ENCODE results near the gene CAPN7. TPM values are rescaled to one million over a fixed set of nuclear protein-coding genes. Genes with fewer than 3 reads are reported as not detected.

Gene CAPN7
- total RNA-seq, 1 donor from 2014 or later = 41.3 TPM

- DNase-seq (ENCODE audit: low spot score) = no peak
Measured at GRCh38 chr3:15198686-15199085, 7.4 kb upstream of the CAPN7 start.

GRCh38 chr3:15199493-15200105 is 6.4 kb upstream of the CAPN7 start:
- no peak for DNase-seq (ENCODE audit: low spot score)

- DNase-seq (ENCODE audit: low spot score) = no peak
Measured at GRCh38 chr3:15204005-15204404, 2.0 kb upstream of the CAPN7 start.

- no peak for DNase-seq (ENCODE audit: low spot score)
Measured at GRCh38 chr3:15205482-15205933, 538 bp upstream of the CAPN7 start.

- no peak for DNase-seq (ENCODE audit: low spot score)
Measured at GRCh38 chr3:15206662-15207576, 873 bp downstream of the CAPN7 start.

GRCh38 chr3:15207836-15208504 is 1.9 kb downstream of the CAPN7 start:
- DNase-seq (ENCODE audit: low spot score) = no peak

- DNase-seq (ENCODE audit: low spot score) = no peak
Measured at GRCh38 chr3:15211937-15212336, 5.9 kb downstream of the CAPN7 start.

- no peak for DNase-seq (ENCODE audit: low spot score)
Measured at GRCh38 chr3:15214758-15215157, 8.7 kb downstream of the CAPN7 start.

GRCh38 chr3:15215996-15216395 is 9.9 kb downstream of the CAPN7 start:
- no peak for DNase-seq (ENCODE audit: low spot score)

- DNase-seq (ENCODE audit: low spot score) = no peak
Measured at GRCh38 chr3:15216501-15216900, 10.5 kb downstream of the CAPN7 start.

GRCh38 chr3:15217011-15217671 is 11.1 kb downstream of the CAPN7 start:
- no peak for DNase-seq (ENCODE audit: low spot score)

- no peak for DNase-seq (ENCODE audit: low spot score)
Measured at GRCh38 chr3:15217841-15218267, 11.8 kb downstream of the CAPN7 start.

GRCh38 chr3:15218689-15219088 is 12.6 kb downstream of the CAPN7 start:
- no peak for DNase-seq (ENCODE audit: low spot score)

- no peak for DNase-seq (ENCODE audit: low spot score)
Measured at GRCh38 chr3:15220056-15220455, 14.0 kb downstream of the CAPN7 start.

- no peak for DNase-seq (ENCODE audit: low spot score)
Measured at GRCh38 chr3:15220661-15221060, 14.6 kb downstream of the CAPN7 start.

GRCh38 chr3:15221574-15222217 is 15.7 kb downstream of the CAPN7 start:
- DNase-seq (ENCODE audit: low spot score) = no peak

GRCh38 chr3:15223685-15224572 is 17.9 kb downstream of the CAPN7 start:
- DNase-seq (ENCODE audit: low spot score) = no peak

- no peak for DNase-seq (ENCODE audit: low spot score)
Measured at GRCh38 chr3:15228147-15228546, 22.1 kb downstream of the CAPN7 start.

- no peak for DNase-seq (ENCODE audit: low spot score)
Measured at GRCh38 chr3:15229262-15229661, 23.2 kb downstream of the CAPN7 start.

GRCh38 chr3:15241341-15241740 is 35.3 kb downstream of the CAPN7 start:
- DNase-seq (ENCODE audit: low spot score) = no peak

Data from mesenteric fat pad (tissue), 1 donor.